ENCODE measurements around the gene UGT2B10. TPM values are rescaled to one million over a fixed set of nuclear protein-coding genes. Genes with fewer than 3 reads are reported as not detected.
A peak's percentile ranks its signal among the peaks of the same experiment; 100 is the strongest.
"Not testable (repeated sequence)": the region's sequence is repeated elsewhere in the genome, so short reads cannot be mapped to it uniquely, and the experiment has no call there.

UGT2B10 gene
- total and polyA plus RNA-seq, 2 of the 13 experiments (the other 11 are each of a cell fraction or from before 2014, with no cell fraction given), result 107 to 148 TPM

DNA sequence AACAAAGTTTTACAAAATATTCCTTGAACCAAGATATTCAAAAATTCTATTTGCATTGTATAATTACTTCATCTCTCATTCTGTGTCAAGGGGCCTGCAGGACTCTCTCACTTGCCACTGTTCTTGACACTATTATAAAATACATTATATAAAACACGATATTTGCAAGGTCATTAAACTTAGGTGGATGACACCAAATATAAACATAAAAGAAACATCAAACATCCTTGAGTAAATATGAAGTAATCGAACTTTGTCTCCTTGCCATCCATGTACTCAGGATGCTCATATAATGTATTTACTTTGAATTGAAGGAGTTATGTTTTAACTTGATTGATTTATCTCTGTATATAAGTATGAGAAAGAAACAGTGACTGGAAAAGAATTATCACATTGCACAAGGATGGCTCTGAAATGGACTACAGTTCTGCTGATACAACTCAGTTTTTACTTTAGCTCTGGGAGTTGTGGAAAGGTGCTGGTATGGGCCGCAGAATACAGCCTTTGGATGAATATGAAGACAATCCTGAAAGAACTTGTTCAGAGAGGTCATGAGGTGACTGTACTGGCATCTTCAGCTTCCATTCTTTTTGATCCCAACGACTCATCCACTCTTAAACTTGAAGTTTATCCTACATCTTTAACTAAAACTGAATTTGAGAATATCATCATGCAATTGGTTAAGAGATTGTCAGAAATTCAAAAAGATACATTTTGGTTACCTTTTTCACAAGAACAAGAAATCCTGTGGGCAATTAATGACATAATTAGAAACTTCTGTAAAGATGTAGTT, at the start of gene UGT2B10 (continued):
- TF ChIP-seq ZGPAT (CRISPR knock-in tag; IDR thresholded peaks at IDR 0.05) (peak; percentile 93), NFIC (IDR thresholded peaks at IDR 0.05; ENCODE audit: low read length) (peak; percentile 98), TSC22D2 (CRISPR knock-in tag; IDR thresholded peaks at IDR 0.05; ENCODE audit: borderline replicate concordance) (0 out of 2 replicates have a peak, but pooled peaks have one; percentile 60), HMG20A (CRISPR knock-in tag; IDR thresholded peaks at IDR 0.05; ENCODE audit: borderline replicate concordance) (peak; percentile 93), ERF (CRISPR knock-in tag; IDR thresholded peaks at IDR 0.05) (0 out of 2 replicates have a peak, but pooled peaks have one; percentile 46), RFXANK (CRISPR knock-in tag; IDR thresholded peaks at IDR 0.05) (peak; percentile 77; the same call in 1 of the 2 replicates), PHF21A (CRISPR knock-in tag; IDR thresholded peaks at IDR 0.05) (peak; percentile 35; the same call in 1 of the 2 replicates), DMAP1 (CRISPR knock-in tag; IDR thresholded peaks at IDR 0.05) (0 out of 2 replicates have a peak, but pooled peaks have one; percentile 29), ZBTB21 (CRISPR knock-in tag; IDR thresholded peaks at IDR 0.05) (peak; percentile 34; the same call in 1 of the 2 replicates), MBD4 (IDR thresholded peaks at IDR 0.05; ENCODE audit: borderline replicate concordance, low read length) (peak; percentile 84), GATAD2A (CRISPR knock-in tag; IDR thresholded peaks at IDR 0.05) (peak; percentile 94), ZNF230 (CRISPR knock-in tag; IDR thresholded peaks at IDR 0.05) (0 out of 2 replicates have a peak, but pooled peaks have one; percentile 32), ZSCAN29 (CRISPR knock-in tag; conservative IDR thresholded peaks at IDR 0.05) (peak; percentile 78; the same call in 1 of the 2 replicates), SSRP1 (CRISPR knock-in tag; IDR thresholded peaks at IDR 0.05) (peak; percentile 79; the same call in 1 of the 2 replicates), NONO (CRISPR knock-in tag; conservative IDR thresholded peaks at IDR 0.05) (peak; percentile 66), BCL6 (CRISPR knock-in tag; IDR thresholded peaks at IDR 0.05) (peak; percentile 96)
- TF ChIP-seq, protein P1, sequence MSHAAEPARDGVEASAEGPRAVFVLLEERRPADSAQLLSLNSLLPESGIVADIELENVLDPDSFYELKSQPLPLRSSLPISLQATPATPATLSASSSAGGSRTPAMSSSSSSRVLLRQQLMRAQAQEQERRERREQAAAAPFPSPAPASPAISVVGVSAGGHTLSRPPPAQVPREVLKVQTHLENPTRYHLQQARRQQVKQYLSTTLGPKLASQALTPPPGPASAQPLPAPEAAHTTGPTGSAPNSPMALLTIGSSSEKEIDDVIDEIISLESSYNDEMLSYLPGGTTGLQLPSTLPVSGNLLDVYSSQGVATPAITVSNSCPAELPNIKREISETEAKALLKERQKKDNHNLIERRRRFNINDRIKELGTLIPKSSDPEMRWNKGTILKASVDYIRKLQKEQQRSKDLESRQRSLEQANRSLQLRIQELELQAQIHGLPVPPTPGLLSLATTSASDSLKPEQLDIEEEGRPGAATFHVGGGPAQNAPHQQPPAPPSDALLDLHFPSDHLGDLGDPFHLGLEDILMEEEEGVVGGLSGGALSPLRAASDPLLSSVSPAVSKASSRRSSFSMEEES (CRISPR knock-in tag; IDR thresholded peaks at IDR 0.05), result peak; percentile 72
- TF ChIP-seq, protein P2, sequence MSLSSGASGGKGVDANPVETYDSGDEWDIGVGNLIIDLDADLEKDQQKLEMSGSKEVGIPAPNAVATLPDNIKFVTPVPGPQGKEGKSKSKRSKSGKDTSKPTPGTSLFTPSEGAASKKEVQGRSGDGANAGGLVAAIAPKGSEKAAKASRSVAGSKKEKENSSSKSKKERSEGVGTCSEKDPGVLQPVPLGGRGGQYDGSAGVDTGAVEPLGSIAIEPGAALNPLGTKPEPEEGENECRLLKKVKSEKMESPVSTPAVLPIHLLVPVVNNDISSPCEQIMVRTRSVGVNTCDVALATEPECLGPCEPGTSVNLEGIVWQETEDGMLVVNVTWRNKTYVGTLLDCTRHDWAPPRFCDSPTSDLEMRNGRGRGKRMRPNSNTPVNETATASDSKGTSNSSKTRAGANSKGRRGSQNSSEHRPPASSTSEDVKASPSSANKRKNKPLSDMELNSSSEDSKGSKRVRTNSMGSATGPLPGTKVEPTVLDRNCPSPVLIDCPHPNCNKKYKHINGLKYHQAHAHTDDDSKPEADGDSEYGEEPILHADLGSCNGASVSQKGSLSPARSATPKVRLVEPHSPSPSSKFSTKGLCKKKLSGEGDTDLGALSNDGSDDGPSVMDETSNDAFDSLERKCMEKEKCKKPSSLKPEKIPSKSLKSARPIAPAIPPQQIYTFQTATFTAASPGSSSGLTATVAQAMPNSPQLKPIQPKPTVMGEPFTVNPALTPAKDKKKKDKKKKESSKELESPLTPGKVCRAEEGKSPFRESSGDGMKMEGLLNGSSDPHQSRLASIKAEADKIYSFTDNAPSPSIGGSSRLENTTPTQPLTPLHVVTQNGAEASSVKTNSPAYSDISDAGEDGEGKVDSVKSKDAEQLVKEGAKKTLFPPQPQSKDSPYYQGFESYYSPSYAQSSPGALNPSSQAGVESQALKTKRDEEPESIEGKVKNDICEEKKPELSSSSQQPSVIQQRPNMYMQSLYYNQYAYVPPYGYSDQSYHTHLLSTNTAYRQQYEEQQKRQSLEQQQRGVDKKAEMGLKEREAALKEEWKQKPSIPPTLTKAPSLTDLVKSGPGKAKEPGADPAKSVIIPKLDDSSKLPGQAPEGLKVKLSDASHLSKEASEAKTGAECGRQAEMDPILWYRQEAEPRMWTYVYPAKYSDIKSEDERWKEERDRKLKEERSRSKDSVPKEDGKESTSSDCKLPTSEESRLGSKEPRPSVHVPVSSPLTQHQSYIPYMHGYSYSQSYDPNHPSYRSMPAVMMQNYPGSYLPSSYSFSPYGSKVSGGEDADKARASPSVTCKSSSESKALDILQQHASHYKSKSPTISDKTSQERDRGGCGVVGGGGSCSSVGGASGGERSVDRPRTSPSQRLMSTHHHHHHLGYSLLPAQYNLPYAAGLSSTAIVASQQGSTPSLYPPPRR (CRISPR knock-in tag; IDR thresholded peaks at IDR 0.05; ENCODE audit: borderline replicate concordance), result peak; percentile 93
- not testable (repeated sequence) for TF ChIP-seq NONO (IDR thresholded peaks at IDR 0.05)
